ENCODE measurements around the gene PBX2. TPM values are rescaled to one million over a fixed set of nuclear protein-coding genes. Genes with fewer than 3 reads are reported as not detected.

Gene PBX2
- total and polyA plus RNA-seq, 2 experiments from 2014 or later, result 21.6 to 77.5 TPM

DNA sequence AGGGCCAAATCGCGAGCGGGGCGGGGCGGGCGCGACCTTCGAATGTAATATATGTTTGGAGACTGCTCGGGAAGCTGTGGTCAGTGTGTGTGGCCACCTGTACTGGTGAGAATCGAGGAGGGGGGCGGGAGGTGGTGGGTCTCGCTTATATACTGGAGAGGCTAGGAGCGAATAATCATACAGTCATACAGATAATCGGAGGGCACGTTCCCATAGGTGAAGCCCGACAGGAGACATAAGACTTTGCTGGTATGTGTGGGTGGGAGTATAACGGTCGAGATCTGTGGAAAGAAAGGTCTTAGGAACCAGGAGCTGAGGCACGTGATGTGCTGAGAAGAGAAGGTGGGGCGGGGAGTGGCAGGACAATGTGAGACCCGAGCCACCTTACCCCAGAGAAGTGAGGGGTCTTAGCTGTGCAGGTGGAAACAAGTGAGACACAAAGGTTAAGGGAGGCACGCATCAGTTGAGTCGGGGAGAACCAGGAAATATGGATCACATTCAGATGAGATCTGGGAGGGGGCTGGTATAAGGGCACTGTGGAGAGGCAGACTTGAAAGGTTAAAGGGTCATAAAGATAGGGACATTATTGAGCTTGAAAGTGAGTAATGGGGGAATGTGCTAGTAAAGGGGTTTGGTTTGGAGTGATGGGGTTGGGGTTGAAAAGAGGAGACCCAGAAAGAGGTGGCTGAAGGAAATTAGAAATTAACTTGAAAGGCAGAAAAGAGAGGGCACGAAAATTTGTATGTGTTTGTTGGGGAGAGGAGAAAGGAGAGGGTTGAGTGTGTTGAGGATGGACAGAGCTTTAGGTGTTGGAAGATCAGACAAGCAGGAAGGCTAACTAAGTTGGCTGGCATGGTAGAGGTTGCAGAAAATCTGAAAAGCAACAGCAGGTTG lies 11.2 kb downstream of the PBX2 start:
- peak overlapping the region; percentile 51 for H3K4me3 ChIP-seq
- H3K27ac ChIP-seq, result peak overlapping the region; percentile 65
- TF ChIP-seq EZH2 (IDR thresholded peaks at IDR 0.05; ENCODE audit: borderline replicate concordance), result no peak
- TF ChIP-seq, protein P1, sequence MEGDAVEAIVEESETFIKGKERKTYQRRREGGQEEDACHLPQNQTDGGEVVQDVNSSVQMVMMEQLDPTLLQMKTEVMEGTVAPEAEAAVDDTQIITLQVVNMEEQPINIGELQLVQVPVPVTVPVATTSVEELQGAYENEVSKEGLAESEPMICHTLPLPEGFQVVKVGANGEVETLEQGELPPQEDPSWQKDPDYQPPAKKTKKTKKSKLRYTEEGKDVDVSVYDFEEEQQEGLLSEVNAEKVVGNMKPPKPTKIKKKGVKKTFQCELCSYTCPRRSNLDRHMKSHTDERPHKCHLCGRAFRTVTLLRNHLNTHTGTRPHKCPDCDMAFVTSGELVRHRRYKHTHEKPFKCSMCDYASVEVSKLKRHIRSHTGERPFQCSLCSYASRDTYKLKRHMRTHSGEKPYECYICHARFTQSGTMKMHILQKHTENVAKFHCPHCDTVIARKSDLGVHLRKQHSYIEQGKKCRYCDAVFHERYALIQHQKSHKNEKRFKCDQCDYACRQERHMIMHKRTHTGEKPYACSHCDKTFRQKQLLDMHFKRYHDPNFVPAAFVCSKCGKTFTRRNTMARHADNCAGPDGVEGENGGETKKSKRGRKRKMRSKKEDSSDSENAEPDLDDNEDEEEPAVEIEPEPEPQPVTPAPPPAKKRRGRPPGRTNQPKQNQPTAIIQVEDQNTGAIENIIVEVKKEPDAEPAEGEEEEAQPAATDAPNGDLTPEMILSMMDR (IDR thresholded peaks at IDR 0.05; ENCODE audit: poor library complexity), result no peak
- TF ChIP-seq EZH2phosphoT487 (IDR thresholded peaks at IDR 0.05; ENCODE audit: low read depth, severe bottlenecking, unreplicated experiment), result no peak
- H2AFZ ChIP-seq, result no peak overlapping the region
- H3K9me2 ChIP-seq (replicated peaks; ENCODE audit: insufficient read depth), result no peaks in the 10 kb centered on the region
- no peaks in the 10 kb centered on the region for H3K27me3 ChIP-seq
- H3K4me2 ChIP-seq, result peak overlapping the region; percentile 86
- H3K9me3 ChIP-seq (ENCODE audit: low read depth), result no peaks in the 10 kb centered on the region
- peaks cover 13% of the 10 kb centered on the region for H3K4me1 ChIP-seq (ENCODE audit: insufficient read depth)
- 6% methylated on average over 15 of the region's 24 CpGs for WGBS (ENCODE audit: low lambda C conversion rate, missing lambda C conversion rate)
- H4K20me1 ChIP-seq (ENCODE audit: insufficient read depth, poor library complexity, severe bottlenecking), result no peaks in the 10 kb centered on the region
- no peaks in the 10 kb centered on the region for H3K36me3 ChIP-seq (replicated peaks; ENCODE audit: insufficient read depth, low read depth)
- peaks cover 36% of the 10 kb centered on the region for H3K79me2 ChIP-seq
- peak; percentile 53 for DNase-seq (ENCODE audit: low spot score)

GRCh38 chr6:32177788-32178546 lies 12.0 kb downstream of the PBX2 start, which contains the start of gene RNF5:
TSS of gene RNF5 (plus strand) at chr6:32178405. CDS start at chr6:32178512, 107 bp downstream.
- 2% methylated on average over 28 of the region's 33 CpGs for WGBS (ENCODE audit: low lambda C conversion rate, missing lambda C conversion rate)

GRCh38 chr6:32177183-32177787 lies 12.7 kb downstream of the PBX2 start:
- Histone ChIP-seq H3K27me3 (no peaks in the 10 kb centered on the region), H3K27ac (peak overlapping the region; percentile 94), H3K4me1 (ENCODE audit: insufficient read depth) (peaks cover 13% of the 10 kb centered on the region), H4K20me1 (ENCODE audit: insufficient read depth, poor library complexity, severe bottlenecking) (no peaks in the 10 kb centered on the region), H3K4me2 (peak overlapping the region; percentile 71), H3K36me3 (replicated peaks; ENCODE audit: insufficient read depth, low read depth) (no peaks in the 10 kb centered on the region), H3K4me3 (peak overlapping the region; percentile 6), H3K9me2 (replicated peaks; ENCODE audit: insufficient read depth) (no peaks in the 10 kb centered on the region), H2AFZ (peak overlapping the region; percentile 24), H3K9me3 (ENCODE audit: low read depth) (no peaks in the 10 kb centered on the region), H3K79me2 (peaks cover 48% of the 10 kb centered on the region)
- WGBS (ENCODE audit: low lambda C conversion rate, missing lambda C conversion rate), result 0% methylated on average over 20 of the region's 20 CpGs
- DNase-seq (ENCODE audit: low spot score), result peak; percentile 76
- TF ChIP-seq EZH2phosphoT487 (IDR thresholded peaks at IDR 0.05; ENCODE audit: low read depth, severe bottlenecking, unreplicated experiment) (no peak), EZH2 (IDR thresholded peaks at IDR 0.05; ENCODE audit: borderline replicate concordance) (no peak)
- TF ChIP-seq, protein P1 (IDR thresholded peaks at IDR 0.05; ENCODE audit: poor library complexity), result no peak

More at GRCh38 chr6:32177788-32178546, 12.0 kb downstream of the PBX2 start, which contains the start of gene RNF5:
- H3K4me3 ChIP-seq, result peak within 1 kb of the TSS; percentile 51
- peak; percentile 99 for DNase-seq (ENCODE audit: low spot score)
- peaks cover 13% of the 10 kb centered on the region for H3K4me1 ChIP-seq (ENCODE audit: insufficient read depth)
- H3K36me3 ChIP-seq (replicated peaks; ENCODE audit: insufficient read depth, low read depth), result no peaks in the 10 kb centered on the region
- no peaks in the 10 kb centered on the region for H3K9me3 ChIP-seq (ENCODE audit: low read depth)
- no peaks in the 10 kb centered on the region for H3K27me3 ChIP-seq
- H4K20me1 ChIP-seq (ENCODE audit: insufficient read depth, poor library complexity, severe bottlenecking), result no peaks in the 10 kb centered on the region
- H3K9me2 ChIP-seq (replicated peaks; ENCODE audit: insufficient read depth), result no peaks in the 10 kb centered on the region
- peaks cover 44% of the 10 kb centered on the region for H3K79me2 ChIP-seq
- H3K27ac ChIP-seq, result peak within 1 kb of the TSS; percentile 94
- peak within 1 kb of the TSS; percentile 86 for H3K4me2 ChIP-seq
- H2AFZ ChIP-seq, result peak within 1 kb of the TSS; percentile 24
- TF ChIP-seq, protein P1 (IDR thresholded peaks at IDR 0.05; ENCODE audit: poor library complexity), result no peak
- TF ChIP-seq EZH2phosphoT487 (IDR thresholded peaks at IDR 0.05; ENCODE audit: low read depth, severe bottlenecking, unreplicated experiment) (no peak), EZH2 (IDR thresholded peaks at IDR 0.05; ENCODE audit: borderline replicate concordance) (no peak)

All from hepatocyte (in vitro differentiated cells).